GM21717 (cell line): ENCODE measurements around the gene BHLHE41.

ENCODE experiments used
- ATAC-seq: cut with Tn5 transposase; IDR thresholded peaks from one replicate; pipeline ENCODE4 v1.9.1; 2021; ENCODE audit warnings: mild to moderate bottlenecking, moderate library complexity; ENCODE audit not compliant: unreplicated experiment

The BHLHE41 gene

DNA sequence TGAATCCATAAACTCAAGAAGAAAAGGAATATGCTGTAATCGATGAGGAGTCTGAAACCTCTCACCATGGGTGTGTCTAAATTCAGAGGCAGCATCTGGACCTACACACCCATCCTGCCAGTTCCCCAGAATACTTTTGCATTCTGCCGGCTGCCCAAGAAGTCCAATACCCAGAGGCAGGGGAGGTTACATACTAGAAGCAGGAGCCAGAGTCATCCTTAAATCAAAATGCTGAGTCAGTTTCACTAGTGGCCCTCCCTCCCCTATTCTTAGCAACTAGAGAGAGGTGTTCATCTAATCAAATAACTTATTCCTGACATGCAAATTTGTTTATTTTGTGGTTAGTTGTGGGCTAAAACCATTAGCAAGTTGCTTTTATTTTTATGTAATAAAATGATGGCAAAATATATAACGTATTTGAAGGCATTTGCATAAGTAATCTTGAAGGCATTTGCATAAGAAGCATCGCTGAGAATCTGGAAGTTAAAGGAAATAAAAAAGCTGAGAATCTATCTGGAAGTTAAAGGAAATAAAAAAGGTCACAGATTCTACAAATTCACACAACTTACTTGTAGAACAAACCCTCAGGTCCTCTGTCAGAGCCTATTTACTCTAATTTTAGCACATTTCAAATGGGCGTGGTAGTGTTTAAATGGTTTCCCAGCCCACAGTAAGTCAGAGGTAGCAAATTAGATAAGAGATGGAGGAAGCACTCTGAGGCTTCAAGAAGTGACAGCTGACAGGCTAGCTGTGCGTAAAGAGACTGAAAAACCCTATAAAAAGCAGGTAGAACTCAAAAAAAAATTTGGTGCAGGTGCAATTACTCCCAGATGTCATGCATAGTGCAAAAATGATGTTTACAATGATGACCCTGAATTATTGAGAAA lies 7.8 kb downstream of the BHLHE41 start:
- ATAC-seq = no peak

DNA sequence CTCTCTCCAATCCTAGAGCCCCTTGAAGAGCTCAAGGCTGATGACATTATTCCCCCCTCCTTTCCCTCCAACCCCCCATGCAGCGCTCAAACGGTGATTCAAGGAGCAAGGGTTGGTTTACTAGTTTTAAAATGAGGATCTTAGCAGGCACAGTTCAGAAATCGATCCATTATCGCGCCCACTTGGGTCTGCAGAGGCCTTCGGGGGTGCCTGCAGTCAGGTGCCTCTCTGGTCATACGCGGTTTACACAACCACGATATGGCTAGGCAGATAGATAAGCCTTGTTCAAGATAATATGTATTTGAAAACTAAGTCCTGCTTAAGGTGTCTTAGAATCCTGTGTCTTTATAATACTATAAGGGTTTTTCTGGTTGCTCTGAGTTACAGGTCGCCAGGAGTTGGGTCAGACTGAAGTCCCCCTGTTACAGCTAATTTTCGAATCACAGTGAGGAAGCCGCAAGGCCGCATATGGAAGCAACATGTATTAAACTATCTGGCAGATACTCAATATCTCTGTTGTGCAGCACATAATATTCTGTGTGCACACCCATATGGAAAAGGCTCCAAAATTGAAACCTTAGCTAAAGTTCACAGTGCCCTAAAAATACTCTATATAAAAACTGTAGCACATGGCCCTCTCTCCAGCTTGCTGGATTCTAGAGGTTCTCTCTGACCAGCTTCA lies 10.0 kb downstream of the BHLHE41 start:
- ATAC-seq = no peak

- peak; percentile 69 for ATAC-seq
Observed at GRCh38 chr12:26113853-26114719, 10.8 kb downstream of the BHLHE41 start.

DNA sequence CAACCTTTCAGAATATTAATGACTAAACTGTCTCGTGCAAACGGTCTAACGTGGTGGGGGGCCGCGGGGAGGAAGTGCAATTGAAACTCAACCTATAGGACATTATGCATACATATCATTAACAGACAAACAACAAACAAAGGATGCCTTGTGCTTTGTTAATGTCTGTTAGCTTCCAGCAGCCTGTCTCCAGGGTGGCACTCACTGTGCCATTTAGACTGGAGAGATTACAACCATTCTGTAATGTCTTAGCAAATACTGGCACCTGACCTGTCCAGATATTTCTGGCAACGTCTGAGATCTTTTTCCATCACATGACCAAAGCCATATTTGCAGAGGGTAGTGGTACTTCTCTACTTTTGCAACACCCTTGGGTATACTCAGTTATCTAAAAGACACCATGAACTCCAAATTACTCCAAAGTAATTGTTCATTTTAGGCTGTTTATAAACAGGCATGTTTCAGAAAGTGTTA lies 11.6 kb downstream of the BHLHE41 start:
- ATAC-seq = no peak

GRCh38 chr12:26112703-26113147 lies 12.1 kb downstream of the BHLHE41 start:
- ATAC-seq = no peak

DNA sequence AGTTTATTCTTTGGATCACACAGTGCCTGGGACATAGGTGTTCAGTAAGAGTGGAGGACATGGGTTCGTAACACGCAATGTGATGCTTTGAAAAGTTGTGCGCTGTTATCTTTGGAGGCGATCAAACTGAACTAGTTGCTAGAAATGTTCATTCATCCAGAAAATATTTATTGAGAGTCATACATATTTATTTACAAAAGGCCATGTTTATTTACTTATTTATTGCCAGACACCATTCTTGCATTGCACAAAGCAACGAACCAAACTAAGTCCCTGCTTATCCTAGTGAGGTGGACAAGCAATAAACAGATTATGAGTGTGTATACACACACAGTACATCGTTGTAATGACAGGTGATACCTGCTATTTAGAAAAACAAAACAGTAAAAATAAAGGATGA lies 12.6 kb downstream of the BHLHE41 start:
- ATAC-seq = no peak

GRCh38 chr12:26109343-26109881 lies 15.4 kb downstream of the BHLHE41 start:
- ATAC-seq = no peak

GRCh38 chr12:26108915-26109314 lies 15.9 kb downstream of the BHLHE41 start:
- no peak for ATAC-seq

DNA sequence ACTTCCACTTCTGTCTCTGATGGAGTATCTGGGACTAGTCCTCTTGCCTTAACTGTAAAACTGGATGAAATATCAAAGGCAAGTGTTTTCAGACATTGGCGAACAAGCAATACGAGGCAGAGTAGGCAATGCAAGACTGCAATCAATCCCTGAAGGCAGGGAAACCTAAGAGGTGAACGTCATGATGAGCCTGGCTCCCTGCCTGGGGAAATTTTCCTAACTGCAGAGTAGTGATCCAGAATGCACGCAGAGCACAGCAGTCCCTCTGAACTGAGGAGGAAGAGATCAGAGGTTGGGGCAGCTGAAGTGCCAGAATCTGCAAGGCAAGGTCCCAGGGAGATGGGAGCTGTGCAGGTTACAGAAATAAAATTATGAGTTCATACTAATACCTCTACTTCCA lies 18.5 kb downstream of the BHLHE41 start:
- ATAC-seq = no peak

DNA sequence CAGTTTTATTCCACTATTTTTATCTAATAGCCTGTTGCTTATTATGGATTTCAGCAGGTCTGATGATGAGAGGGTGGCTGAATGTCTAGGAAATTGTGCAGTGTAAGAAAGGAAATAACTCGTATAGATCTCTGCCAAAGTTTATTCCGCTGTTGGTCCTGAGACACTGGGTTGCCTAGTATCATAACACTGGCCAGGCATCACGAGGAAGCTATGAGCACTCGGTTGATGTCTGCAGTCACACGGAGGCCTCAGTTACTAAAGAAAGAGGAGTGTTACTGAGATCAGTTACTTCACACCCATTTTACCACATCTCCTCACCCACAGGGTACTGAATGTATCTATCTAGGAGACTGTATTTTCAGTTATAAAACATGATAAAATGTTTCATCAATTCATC lies 21.9 kb downstream of the BHLHE41 start:
- ATAC-seq = no peak

DNA sequence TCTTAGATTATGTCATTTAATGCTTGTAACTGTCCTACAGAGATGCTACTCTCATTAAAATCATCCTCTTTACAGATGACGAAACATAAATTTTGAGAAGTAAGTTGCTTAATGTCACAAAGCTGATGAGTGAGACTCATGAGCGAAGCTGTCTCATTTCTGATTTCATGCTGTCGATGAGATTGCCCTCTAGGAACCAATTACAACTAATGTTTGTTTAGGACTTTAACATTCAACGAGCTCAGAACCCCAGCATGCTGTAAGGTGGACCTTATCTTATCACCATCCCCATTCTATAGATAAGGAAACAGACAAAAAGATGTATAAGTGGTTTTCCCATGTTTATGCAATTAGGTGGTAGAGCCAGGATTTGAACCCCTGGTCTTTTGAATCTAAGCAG lies 23.1 kb downstream of the BHLHE41 start:
- ATAC-seq = no peak

DNA sequence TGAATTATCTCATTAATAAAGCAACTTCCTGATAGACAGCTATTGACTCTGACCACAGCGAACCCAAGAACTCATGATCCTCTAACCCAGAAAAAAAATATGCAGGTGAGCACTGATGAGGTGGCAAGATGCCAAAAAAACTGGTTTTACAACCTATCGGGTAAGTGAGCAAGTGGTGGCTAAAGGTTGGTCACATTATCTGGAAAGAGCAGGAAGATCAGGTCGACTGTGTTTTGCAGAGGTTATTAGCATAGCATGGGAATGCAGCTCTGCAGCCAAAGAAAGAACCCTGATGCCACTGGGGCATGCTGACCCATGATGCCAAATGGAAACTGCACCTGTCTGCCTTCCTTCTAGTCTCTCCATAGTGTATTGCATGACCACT lies 23.5 kb downstream of the BHLHE41 start:
- ATAC-seq = no peak

DNA sequence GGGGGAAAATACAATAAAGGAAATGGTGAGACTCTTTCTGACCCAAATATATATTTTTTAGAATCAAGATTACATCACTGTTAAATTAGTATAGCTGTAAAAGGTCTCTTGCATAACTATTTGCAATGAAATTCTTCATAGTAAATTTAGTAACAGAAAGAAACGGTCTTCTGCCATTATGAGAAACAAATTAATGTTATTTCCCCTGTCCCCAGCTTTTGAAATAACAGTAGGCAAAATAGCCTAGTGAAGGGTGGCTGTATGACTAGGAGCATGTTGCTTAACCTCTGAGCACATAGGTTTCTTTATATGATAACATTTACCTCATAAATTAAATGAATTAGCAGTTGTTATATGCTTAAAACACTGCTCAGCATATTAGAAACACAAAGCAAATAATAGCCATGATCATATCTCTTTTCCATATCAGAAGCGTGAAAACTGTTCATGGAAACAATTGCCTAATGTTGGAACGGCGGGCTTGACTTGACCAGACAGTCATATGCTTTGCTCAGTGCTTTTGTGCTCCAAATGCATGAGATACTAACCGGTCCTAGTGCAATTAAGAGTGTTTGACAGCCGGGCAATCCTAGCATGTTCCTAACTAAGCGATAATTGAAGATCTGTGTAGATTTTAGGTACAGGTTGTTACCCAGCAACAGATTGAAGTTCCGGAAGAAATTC lies 24.0 kb downstream of the BHLHE41 start:
- no peak for ATAC-seq

DNA sequence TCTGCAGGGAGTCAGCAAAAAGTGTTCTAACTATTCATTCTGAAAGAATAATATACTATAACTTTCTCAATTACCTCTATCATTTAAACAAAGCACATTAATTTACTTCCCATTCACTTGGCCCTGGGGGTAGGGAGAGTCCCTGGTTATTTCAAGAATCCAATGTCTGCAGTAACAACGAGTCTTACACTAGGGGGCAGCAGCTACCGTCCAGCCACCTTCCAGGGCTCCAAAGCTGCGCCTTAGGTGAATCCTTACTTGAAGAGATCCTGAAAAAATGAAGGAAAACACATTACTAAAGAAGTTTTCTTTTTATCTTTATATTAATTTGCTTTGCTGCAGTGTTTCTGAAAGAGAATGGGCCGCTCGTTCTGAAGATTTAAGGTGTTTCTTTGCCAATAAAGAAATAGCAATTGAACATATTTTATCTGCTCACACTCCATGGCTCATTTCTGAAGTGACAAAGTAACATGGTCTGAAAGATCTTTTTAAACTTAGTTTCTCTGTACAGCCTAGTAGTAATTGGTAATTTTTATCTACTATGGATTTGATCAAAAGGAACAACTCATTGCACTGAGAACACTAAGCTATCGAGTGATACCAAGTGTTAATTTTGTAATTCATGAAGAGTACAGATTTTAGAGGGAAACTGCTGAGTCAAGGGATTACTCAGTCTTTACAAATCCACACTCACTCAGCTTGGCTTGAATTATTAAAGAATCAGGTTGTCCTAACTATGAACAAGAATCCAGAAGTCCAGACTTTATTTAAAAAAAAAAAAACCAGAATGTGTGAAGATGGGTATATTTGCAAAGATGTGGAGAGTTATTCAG lies 27.6 kb downstream of the BHLHE41 start:
- ATAC-seq = peak; percentile 79

- no peak for ATAC-seq
Observed at GRCh38 chr12:26096036-26096435, 28.8 kb downstream of the BHLHE41 start.

GRCh38 chr12:26095186-26095585 lies 29.7 kb downstream of the BHLHE41 start:
- ATAC-seq = no peak

GRCh38 chr12:26092346-26093105 lies 32.3 kb downstream of the BHLHE41 start:
- no peak for ATAC-seq

DNA sequence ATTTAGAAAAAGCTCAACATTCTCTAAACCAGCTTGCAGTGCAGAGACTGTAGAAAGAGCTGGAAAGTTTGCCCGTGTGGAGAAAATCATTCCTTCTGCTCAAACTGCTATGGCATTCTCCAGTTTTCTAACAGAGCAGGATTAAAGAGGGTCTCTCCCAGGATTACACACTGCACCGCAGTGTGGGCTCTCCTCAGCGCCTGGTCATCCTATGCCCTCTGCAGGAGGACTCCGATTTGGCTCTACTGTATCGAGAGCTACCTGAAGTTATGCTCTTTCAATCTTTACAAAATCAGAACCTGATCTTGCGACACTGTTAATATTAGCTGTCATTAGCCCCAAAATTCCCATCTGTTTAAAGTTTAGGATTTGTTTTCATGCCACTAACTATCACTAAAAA lies 33.0 kb downstream of the BHLHE41 start:
- no peak for ATAC-seq
